ENCODE results near the gene ETS2.

ETS2 gene

DNA sequence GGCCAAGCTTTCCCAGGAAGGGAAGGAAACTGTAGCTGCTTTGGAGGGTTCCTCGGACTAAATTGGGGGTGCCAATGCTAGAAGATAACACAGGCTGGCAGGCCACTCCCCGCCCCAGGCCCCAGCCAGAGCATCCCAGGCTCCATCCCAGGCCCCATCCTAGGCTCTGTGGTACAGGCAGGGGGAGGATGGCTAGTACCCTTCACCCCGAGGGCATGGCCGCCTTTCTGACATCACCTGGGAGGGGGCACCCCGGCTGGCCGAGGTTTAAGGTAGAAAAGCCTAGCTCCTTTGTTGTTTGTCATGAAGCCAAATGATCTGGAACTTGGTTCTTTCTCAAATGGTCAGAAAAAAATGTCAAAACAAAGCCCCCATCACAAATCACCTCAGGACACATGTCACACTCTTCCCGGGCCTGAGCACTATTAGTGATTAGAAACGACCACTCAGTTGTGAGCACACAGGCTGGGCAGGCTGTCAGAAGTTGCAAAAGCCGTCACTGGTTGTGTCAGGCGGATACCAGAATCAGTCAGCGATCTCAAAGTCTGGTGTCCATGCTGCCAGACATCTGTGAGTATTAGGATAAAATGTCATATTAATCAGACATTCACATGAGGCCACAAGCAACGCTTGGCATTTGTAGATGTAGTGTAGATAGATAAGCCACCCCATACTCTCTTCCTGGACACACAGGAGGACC is 31.0 kb upstream of the ETS2 start:
- H3K27ac ChIP-seq (replicated peaks) = no peak overlapping the region

DNA sequence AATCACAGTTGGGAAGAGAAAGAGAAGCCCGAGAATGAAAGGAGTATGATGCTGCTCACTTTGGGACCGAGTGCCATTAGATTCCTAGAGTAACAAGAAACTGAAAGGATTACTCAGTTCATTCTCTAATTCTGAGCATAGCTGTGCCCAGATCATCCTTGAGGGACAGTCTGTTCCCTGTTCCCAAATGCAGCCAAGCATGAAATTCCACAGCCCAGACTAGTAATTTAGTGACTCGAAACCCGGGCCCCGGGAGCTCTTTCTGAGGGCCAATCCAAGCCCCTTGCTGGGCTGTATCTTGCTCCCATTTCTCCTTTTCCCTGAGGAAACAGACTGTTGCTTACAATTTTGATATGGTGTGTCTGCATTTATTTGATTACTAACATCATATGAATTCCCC is 30.0 kb upstream of the ETS2 start:
- no peak for TF ChIP-seq REST (IDR thresholded peaks at IDR 0.05; ENCODE audit: insufficient replicate concordance, low read depth)
- TF ChIP-seq, protein P1, sequence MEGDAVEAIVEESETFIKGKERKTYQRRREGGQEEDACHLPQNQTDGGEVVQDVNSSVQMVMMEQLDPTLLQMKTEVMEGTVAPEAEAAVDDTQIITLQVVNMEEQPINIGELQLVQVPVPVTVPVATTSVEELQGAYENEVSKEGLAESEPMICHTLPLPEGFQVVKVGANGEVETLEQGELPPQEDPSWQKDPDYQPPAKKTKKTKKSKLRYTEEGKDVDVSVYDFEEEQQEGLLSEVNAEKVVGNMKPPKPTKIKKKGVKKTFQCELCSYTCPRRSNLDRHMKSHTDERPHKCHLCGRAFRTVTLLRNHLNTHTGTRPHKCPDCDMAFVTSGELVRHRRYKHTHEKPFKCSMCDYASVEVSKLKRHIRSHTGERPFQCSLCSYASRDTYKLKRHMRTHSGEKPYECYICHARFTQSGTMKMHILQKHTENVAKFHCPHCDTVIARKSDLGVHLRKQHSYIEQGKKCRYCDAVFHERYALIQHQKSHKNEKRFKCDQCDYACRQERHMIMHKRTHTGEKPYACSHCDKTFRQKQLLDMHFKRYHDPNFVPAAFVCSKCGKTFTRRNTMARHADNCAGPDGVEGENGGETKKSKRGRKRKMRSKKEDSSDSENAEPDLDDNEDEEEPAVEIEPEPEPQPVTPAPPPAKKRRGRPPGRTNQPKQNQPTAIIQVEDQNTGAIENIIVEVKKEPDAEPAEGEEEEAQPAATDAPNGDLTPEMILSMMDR (IDR thresholded peaks at IDR 0.05; ENCODE audit: insufficient read depth, low read length) = no peak
- TF ChIP-seq SPI1 (IDR thresholded peaks at IDR 0.05; ENCODE audit: borderline replicate concordance, low read depth) = no peak
- TF ChIP-seq GABPA (IDR thresholded peaks at IDR 0.05; ENCODE audit: low read depth) = no peak
- TF ChIP-seq POLR2AphosphoS5 (IDR thresholded peaks at IDR 0.05; ENCODE audit: low read depth) = no peak
- no peak overlapping the region for H3K4me3 ChIP-seq (replicated peaks; ENCODE audit: insufficient read depth, low read length)
- H3K27ac ChIP-seq (replicated peaks) = no peak overlapping the region
- H3K27me3 ChIP-seq (ENCODE audit: insufficient read depth, poor library complexity, severe bottlenecking) = no peaks in the 10 kb centered on the region
- DNase-seq (ENCODE audit: low read depth in 1 of 2, low spot score in 1 of 2) = no peak

More for the DNA sequence above, 31.0 kb upstream of the ETS2 start:
- Histone ChIP-seq H3K27me3 (ENCODE audit: insufficient read depth, poor library complexity, severe bottlenecking) (no peaks in the 10 kb centered on the region), H3K4me3 (replicated peaks; ENCODE audit: insufficient read depth, low read length) (no peak overlapping the region)
- TF ChIP-seq REST (IDR thresholded peaks at IDR 0.05; ENCODE audit: insufficient replicate concordance, low read depth) (no peak), GABPA (IDR thresholded peaks at IDR 0.05; ENCODE audit: low read depth) (no peak), SPI1 (IDR thresholded peaks at IDR 0.05; ENCODE audit: borderline replicate concordance, low read depth) (no peak), POLR2AphosphoS5 (IDR thresholded peaks at IDR 0.05; ENCODE audit: low read depth) (no peak)
- TF ChIP-seq, protein P1 (IDR thresholded peaks at IDR 0.05; ENCODE audit: insufficient read depth, low read length) = no peak
- DNase-seq (ENCODE audit: low read depth in 1 of 2, low spot score in 1 of 2) = no peak

DNA sequence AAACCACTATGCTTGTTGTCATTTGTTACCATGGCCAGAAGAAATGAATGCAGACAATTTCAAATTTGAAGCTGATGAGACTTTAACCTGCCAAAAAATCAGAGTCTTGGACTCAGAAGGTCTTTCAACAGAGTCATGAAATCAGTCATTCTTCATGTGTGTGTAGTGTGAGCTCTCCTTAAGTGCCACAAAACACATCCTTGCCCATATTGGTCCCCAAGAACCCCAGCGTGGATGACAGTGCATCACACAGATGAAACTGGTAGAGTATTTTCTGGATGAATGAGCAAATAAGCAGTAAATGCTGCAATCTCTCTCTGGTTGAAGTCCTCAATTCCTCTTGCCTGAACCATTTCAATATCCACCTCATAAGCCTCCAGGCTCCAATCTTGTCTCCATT is 28.7 kb upstream of the ETS2 start:
- Histone ChIP-seq H3K27ac (replicated peaks) (no peak overlapping the region), H3K4me3 (replicated peaks; ENCODE audit: insufficient read depth, low read length) (no peak overlapping the region), H3K27me3 (ENCODE audit: insufficient read depth, poor library complexity, severe bottlenecking) (no peaks in the 10 kb centered on the region)
- no peak for TF ChIP-seq POLR2AphosphoS5 (IDR thresholded peaks at IDR 0.05; ENCODE audit: low read depth)
- DNase-seq (ENCODE audit: low read depth in 1 of 2, low spot score in 1 of 2) = no peak

- DNase-seq (ENCODE audit: low read depth in 1 of 2, low spot score in 1 of 2) = no peak
- H3K4me3 ChIP-seq (replicated peaks; ENCODE audit: insufficient read depth, low read length) = no peak overlapping the region
- TF ChIP-seq, protein P1 (IDR thresholded peaks at IDR 0.05; ENCODE audit: insufficient read depth, low read length) = no peak
- TF ChIP-seq REST (IDR thresholded peaks at IDR 0.05; ENCODE audit: insufficient replicate concordance, low read depth) = no peak
- no peak for TF ChIP-seq GABPA (IDR thresholded peaks at IDR 0.05; ENCODE audit: low read depth)
- TF ChIP-seq SPI1 (IDR thresholded peaks at IDR 0.05; ENCODE audit: borderline replicate concordance, low read depth) = no peak
- no peak for TF ChIP-seq POLR2AphosphoS5 (IDR thresholded peaks at IDR 0.05; ENCODE audit: low read depth)
- no peak overlapping the region for H3K27ac ChIP-seq (replicated peaks)
- no peaks in the 10 kb centered on the region for H3K27me3 ChIP-seq (ENCODE audit: insufficient read depth, poor library complexity, severe bottlenecking)
Measured at GRCh38 chr21:38777531-38777930, 28.2 kb upstream of the ETS2 start.
